HL-60 (cell line): ENCODE data around the gene ETV5.

Experiments used
- DNase-seq, 2 experiments: peaks; one replicate each; pipeline ENCODE4 v3.0.0-alpha.2; 2010 to 2020; ENCODE audit warnings: low read depth in 1 of 2, low spot score in 1 of 2
- H3K27ac ChIP-seq: fragments of 250-450 bp; sonication (Bioruptor Pico); replicated peaks from 2 replicates; pipeline ENCODE4 v1.5.1; 2020; ENCODE audit warnings: mild to moderate bottlenecking, moderate library complexity
- H3K27me3 ChIP-seq: fragments of 250-450 bp; sonication (Bioruptor Pico); 2 replicates; pipeline ENCODE4 v1.5.1; 2021; ENCODE audit warnings: mild to moderate bottlenecking, moderate library complexity; ENCODE audit not compliant: insufficient read depth, poor library complexity, severe bottlenecking
- H3K4me3 ChIP-seq: replicated peaks from 2 replicates; pipeline ENCODE4 v1.5.1; 2011; ENCODE audit warnings: mild to moderate bottlenecking, control low read depth, low read length; ENCODE audit not compliant: insufficient read depth
- CTCF ChIP-seq: IDR thresholded peaks from one replicate; pipeline ENCODE4 v1.5.1; 2011; ENCODE audit warnings: low read length, control low read depth, inconsistent platforms; ENCODE audit not compliant: insufficient read depth
- GABPA ChIP-seq: IDR thresholded peaks from 2 replicates; pipeline ENCODE4 v1.6.1; 2012; ENCODE audit warnings: low read depth
- POLR2AphosphoS5 ChIP-seq: IDR thresholded peaks from 2 replicates; pipeline ENCODE4 v1.6.1; 2012; ENCODE audit warnings: low read depth
- REST ChIP-seq: IDR thresholded peaks from 2 replicates; pipeline ENCODE4 v1.6.1; 2012; ENCODE audit warnings: low read depth; ENCODE audit not compliant: insufficient replicate concordance
- SPI1 ChIP-seq: IDR thresholded peaks from 2 replicates; pipeline ENCODE4 v1.6.1; 2012; ENCODE audit warnings: low read depth, mild to moderate bottlenecking, borderline replicate concordance

Gene ETV5

DNA sequence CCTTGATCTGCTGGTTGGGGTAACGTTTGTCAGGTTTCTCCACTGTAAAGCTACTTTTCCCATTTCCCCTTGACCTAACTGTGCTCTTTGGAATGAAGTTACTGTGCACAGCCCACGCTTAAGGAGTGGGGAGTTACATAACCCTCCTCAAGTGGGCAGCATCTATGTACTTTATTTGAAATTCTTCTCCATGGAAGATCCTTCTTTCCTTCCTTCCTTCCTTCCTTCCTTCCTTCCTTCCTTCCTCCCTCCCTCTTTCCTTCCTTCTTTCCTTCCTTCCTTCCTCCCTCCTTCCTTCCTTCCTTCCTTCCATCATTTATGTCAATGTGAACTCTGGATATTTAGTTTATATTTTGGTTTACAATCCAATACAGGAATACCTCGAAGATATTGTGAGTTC, 94.0 kb downstream of the ETV5 start:
- no peak overlapping the region for H3K4me3 ChIP-seq

GRCh38 chr3:186013312-186013711, 95.6 kb downstream of the ETV5 start:
- Histone ChIP-seq H3K27me3 (no peaks in the 10 kb centered on the region), H3K27ac (no peak overlapping the region), H3K4me3 (no peak overlapping the region)
- DNase-seq: no peak
- TF ChIP-seq SPI1 (no peak), POLR2AphosphoS5 (no peak), REST (no peak), CTCF (no peak), GABPA (no peak)

More for the DNA sequence above, 94.0 kb downstream of the ETV5 start:
- Histone ChIP-seq H3K27ac (no peak overlapping the region), H3K27me3 (no peaks in the 10 kb centered on the region)
- TF ChIP-seq GABPA (no peak), POLR2AphosphoS5 (no peak), SPI1 (no peak), CTCF (no peak), REST (no peak)
- DNase-seq: no peak

DNA sequence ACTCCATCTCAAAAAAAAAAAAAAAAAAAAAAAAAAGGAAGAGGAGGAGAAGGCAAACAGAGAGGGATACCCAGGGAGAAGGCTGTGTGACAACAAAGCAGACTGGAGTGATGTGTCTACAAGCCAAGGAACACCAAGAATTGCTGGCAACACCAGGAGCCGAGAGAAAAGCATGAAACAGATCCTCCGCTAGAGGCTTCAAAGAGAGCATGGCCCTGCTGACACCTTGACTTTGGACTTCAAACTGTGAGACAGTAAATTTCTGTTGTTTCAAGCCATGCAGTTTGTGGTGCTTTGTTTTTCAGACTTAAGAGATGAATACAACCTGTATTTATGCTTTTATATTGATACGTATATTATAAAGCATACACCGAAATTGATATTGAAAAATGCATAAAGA, 96.8 kb downstream of the ETV5 start:
- no peak for DNase-seq
- no peaks in the 10 kb centered on the region for H3K27me3 ChIP-seq
- H3K4me3 ChIP-seq: no peak overlapping the region
- H3K27ac ChIP-seq: no peak overlapping the region
- TF ChIP-seq SPI1 (no peak), POLR2AphosphoS5 (no peak), CTCF (no peak), REST (no peak), GABPA (no peak)
